Sigmoid colon (tissue), 7 donors: ENCODE data around the gene EZR. TPM values are rescaled to one million over a fixed set of nuclear protein-coding genes. Genes with fewer than 3 reads are reported as not detected.

ENCODE experiments used
- DNase-seq: peaks from one replicate; pipeline ENCODE4 v3.0.0-alpha.2; 2019
- H3K27ac ChIP-seq, 4 donors: fragments of 200-600 bp; sonication (generic); one replicate each; pipeline ENCODE4 v1.5.1; 2016 to 2019; ENCODE audit warnings: mild to moderate bottlenecking in 1 of 4
- H3K27me3 ChIP-seq, 3 donors: fragments of 200-600 bp; sonication (generic); one replicate each; pipeline ENCODE4 v1.5.1; 2019; ENCODE audit warnings: mild to moderate bottlenecking in 1 of 3
- H3K36me3 ChIP-seq, 4 donors: fragments of 200-600 bp; sonication (generic); one replicate each; pipeline ENCODE4 v1.5.1; 2016 to 2019
- H3K4me1 ChIP-seq, 4 donors: fragments of 200-600 bp; sonication (generic); one replicate each; pipeline ENCODE4 v1.5.1; 2017 to 2019
- H3K4me3 ChIP-seq, 4 donors: fragments of 200-600 bp; sonication (generic); one replicate each; pipeline ENCODE4 v1.5.1; 2017 to 2019; ENCODE audit warnings: mild to moderate bottlenecking in 2 of 4, moderate library complexity in 1 of 4
- H3K9me3 ChIP-seq, 4 donors: fragments of 200-600 bp in 3 of 4; sonication (generic) in 3 of 4; one replicate each; pipeline versions ENCODE4 v1.5.1 to v1.6.1; 2013 to 2019
- CTCF ChIP-seq, 4 experiments: fragments of 450-650 bp in 3 of 4; fragments of 200-600 bp in 1 of 4; IDR thresholded peaks; one replicate each; pipeline ENCODE4 v1.5.1; 2016 to 2019; ENCODE audit warnings: antibody characterized with exemption in 4 of 4, mild to moderate bottlenecking in 3 of 4, moderate library complexity in 2 of 4
- EP300 ChIP-seq, 4 donors: sonication (generic); formaldehyde crosslinking; IDR thresholded peaks; one replicate each; pipeline ENCODE4 v1.6.1; 2017; ENCODE audit warnings: antibody characterized with exemption in 4 of 4
- POLR2A ChIP-seq, 2 donors: fragments of 450-650 bp; IDR thresholded peaks; one replicate each; pipeline ENCODE4 v1.6.1; 2016; ENCODE audit warnings: antibody characterized with exemption in 2 of 2, mild to moderate bottlenecking in 2 of 2, moderate library complexity in 2 of 2
- POLR2AphosphoS5 ChIP-seq, 4 donors: sonication (generic); formaldehyde crosslinking; IDR thresholded peaks; one replicate each; pipeline ENCODE4 v1.6.1; 2017; ENCODE audit warnings: antibody characterized with exemption in 4 of 4
- WGBS, 2 donors: extraction: QIAGEN DNeasy Blood & Tissue Kit; methylation state at CpG; one replicate each; pipeline ENCODE4 v1.1.7; 2013; 5-methylcytosine and 5-hydroxymethylcytosine counted together
- intact Hi-C: fragments of 100-400 bp; cut with DNase I; formaldehyde crosslinking; loops from one replicate; pipeline ENCODE4 v1.15.1; 2023
- polyA plus RNA-seq, 3 donors: library from polyadenylated mRNA; stranded (reverse); fragments of 200-250 nt; gene quantifications; one replicate each; pipeline ENCODE4 v1.2.3, GENCODE V29; 2013
- total RNA-seq, 4 donors: library from RNA; depleted of rRNA; stranded (reverse); fragments of >200 nt; gene quantifications; one replicate each; pipeline ENCODE4 v1.1.0, GENCODE V29; 2016
- donor health status: healthy with polysubstance abuse.
- donor health status: Bipolar disorder and iron deficiency.
- donor health status: healthy.

The EZR gene
- total and polyA plus RNA-seq, 7 donors = 33.5 to 333 (median 46.0) TPM

- no peak for DNase-seq
- H3K9me3 ChIP-seq = no peaks in the 10 kb centered on the region
- H3K27me3 ChIP-seq = no peaks in the 10 kb centered on the region
- H3K36me3 ChIP-seq = peaks cover 0 to 5% (median 0%) of the 10 kb centered on the region in 4 donors
- intact Hi-C loops = no loop called here
- H3K27ac ChIP-seq = no peak overlapping the region
- no peak overlapping the region for H3K4me3 ChIP-seq
- H3K4me1 ChIP-seq = peaks cover 0 to 17% (median 14%) of the 10 kb centered on the region in 4 donors
- TF ChIP-seq EP300 (IDR thresholded peaks at IDR 0.05) (no peak), POLR2AphosphoS5 (IDR thresholded peaks at IDR 0.05) (no peak), POLR2A (IDR thresholded peaks at IDR 0.05) (no peak), CTCF (IDR thresholded peaks at IDR 0.05) (no peak)
These were observed 15.0 kb downstream of the EZR start for GRCh38 chr6:158804207-158804606.

- Histone ChIP-seq H3K9me3 (no peaks in the 10 kb centered on the region), H3K27me3 (no peaks in the 10 kb centered on the region), H3K27ac (no peak overlapping the region), H3K4me3 (no peak overlapping the region), H3K4me1 (peaks cover 0 to 22% (median 18%) of the 10 kb centered on the region in 4 donors), H3K36me3 (peaks cover 0 to 5% (median 0%) of the 10 kb centered on the region in 4 donors)
- intact Hi-C loops = no loop called here
- 18 to 27% methylated on average over 5 of the region's 5 CpGs for WGBS, 2 donors
- TF ChIP-seq POLR2AphosphoS5 (IDR thresholded peaks at IDR 0.05) (no peak), EP300 (IDR thresholded peaks at IDR 0.05) (no peak), CTCF (IDR thresholded peaks at IDR 0.05) (no peak), POLR2A (IDR thresholded peaks at IDR 0.05) (no peak)
- DNase-seq = no peak
These were observed 15.4 kb downstream of the EZR start for GRCh38 chr6:158803733-158804143.

GRCh38 chr6:158801655-158802294 lies 17.4 kb downstream of the EZR start:
- no peak for DNase-seq
- WGBS, 2 donors = 19 to 76% methylated on average over 7 of the region's 7 CpGs
- Histone ChIP-seq H3K4me1 (peaks cover 0 to 36% (median 30%) of the 10 kb centered on the region in 4 donors), H3K27me3 (no peaks in the 10 kb centered on the region), H3K27ac (no peak overlapping the region), H3K36me3 (no peaks in the 10 kb centered on the region), H3K9me3 (no peaks in the 10 kb centered on the region), H3K4me3 (no peak overlapping the region)
- TF ChIP-seq EP300 (IDR thresholded peaks at IDR 0.05) (no peak), POLR2A (IDR thresholded peaks at IDR 0.05) (no peak), CTCF (IDR thresholded peaks at IDR 0.05) (no peak), POLR2AphosphoS5 (IDR thresholded peaks at IDR 0.05) (no peak)
- intact Hi-C loops = no loop called here

DNA sequence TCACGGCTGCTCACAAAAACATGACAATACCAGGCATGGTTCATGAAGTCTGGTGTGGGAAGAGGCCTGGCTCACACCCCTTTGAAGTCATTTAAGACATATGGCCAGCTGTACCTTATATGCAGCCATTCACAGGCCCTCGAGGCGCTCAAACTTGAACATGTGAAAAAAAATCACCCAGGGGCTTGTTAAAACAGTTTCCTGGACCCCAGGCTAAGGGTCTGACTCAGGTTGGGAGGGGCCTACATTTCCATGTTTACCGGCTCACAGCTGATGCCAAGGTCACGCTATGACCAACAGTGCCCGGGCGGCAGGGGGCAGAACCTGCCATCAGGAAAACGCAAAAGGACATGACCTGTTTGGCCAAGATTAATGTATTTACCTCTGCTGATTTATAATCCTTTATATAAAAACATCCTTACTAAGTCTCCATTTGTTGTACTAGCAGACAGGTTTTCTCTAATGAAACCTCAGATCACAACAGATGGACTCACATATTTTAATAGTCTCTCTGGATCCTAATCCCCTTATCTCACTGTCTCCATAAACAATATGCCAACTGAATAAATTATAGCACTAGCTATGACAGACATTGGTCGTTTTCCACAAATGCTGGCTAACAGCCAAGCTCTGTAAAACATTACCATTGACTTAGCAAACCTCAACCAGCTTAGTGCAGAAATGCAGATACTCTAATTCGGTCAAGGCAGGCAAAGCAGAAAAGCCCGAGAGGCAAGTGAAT lies 19.9 kb downstream of the EZR start:
- peak overlapping the region in 2 of 4 donors; percentile 27 to 33 for H3K27ac ChIP-seq
- 19 to 42% methylated on average over 11 of the region's 11 CpGs for WGBS, 2 donors
- no peaks in the 10 kb centered on the region for H3K36me3 ChIP-seq
- DNase-seq = no peak
- intact Hi-C loops = no loop called here
- H3K4me1 ChIP-seq = peaks cover 0 to 36% (median 30%) of the 10 kb centered on the region in 4 donors
- no peak overlapping the region for H3K4me3 ChIP-seq
- H3K9me3 ChIP-seq = no peaks in the 10 kb centered on the region
- H3K27me3 ChIP-seq = no peaks in the 10 kb centered on the region
- TF ChIP-seq EP300 (IDR thresholded peaks at IDR 0.05) (no peak), POLR2AphosphoS5 (IDR thresholded peaks at IDR 0.05) (no peak), CTCF (IDR thresholded peaks at IDR 0.05) (no peak), POLR2A (IDR thresholded peaks at IDR 0.05) (no peak)
